Stimulated activated naive CD8-positive, alpha-beta T cell treated with anti-CD3 and anti-CD28 coated beads, Interleukin-15, Interleukin-2, amounts not matched to agents 100 U/mL and 50 U/mL, for 24 hours (primary cell): ENCODE results near the gene CD93.

Experiments
- ATAC-seq: fragments of 150-1000 bp; cut with Tn5 transposase; one replicate; pipeline ENCODE4 v1.10.0; 2021
- DNase-seq: peaks from one replicate; pipeline ENCODE4 v3.0.0; 2021

CD93 gene

DNA sequence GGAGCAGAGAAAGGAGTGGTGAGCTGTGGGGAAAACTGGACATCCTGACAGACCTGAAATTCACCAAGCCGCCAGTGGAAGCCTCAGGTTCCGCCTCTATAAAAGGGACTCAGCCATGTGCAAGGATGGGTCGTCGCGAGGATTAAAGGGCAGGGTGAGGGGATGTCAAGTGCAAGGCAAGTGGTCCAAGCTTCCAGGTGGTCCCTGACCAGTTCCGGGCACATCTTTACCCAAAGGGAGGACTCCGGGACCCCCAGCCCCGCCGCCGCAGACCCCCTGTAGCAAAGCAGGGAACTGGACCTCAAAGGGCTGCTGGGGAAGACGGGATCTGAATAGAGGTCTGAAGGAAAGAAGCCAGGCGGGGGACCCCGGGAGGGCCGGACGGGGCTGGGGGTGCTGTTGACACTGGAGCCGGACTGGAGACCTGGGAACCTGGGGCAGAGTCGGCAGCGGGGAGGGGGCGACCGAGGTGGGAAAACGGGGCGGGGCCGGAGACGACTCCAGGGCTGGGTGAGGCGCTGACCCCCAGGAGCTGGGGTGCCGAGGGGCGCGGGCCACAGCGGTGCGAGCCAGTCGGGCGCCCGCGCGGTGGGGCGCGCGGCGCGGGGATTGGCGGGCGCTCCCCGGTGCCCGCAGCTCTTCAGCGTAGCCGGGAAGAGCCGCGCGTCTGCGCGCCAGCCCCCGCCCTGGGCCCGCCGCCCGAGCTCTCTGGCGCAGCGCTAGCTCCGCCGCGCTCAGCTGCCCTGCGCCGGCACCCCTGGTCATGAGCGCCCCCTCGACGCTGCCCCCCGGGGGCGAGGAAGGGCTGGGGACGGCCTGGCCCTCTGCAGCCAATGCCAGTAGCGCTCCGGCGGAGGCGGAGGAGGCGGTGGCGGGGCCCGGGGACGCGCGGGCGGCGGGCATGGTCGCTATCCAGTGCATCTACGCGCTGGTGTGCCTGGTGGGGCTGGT lies 51.1 kb downstream of the CD93 start, which contains the start of gene SSTR4:
Gene SSTR4, plus strand, starts transcription at position 592 of the 951 bp plus-strand sequence. Its CDS starts 172 bp downstream, at position 764.
- DNase-seq (no peak), ATAC-seq (no peak)

GRCh38 chr20:23033918-23034317 lies 52.2 kb downstream of the CD93 start:
- DNase-seq (no peak), ATAC-seq (no peak)

- no peak for ATAC-seq
- no peak for DNase-seq
Measured at GRCh38 chr20:23032750-23033078, 53.4 kb downstream of the CD93 start.

GRCh38 chr20:23032056-23032749 lies 53.9 kb downstream of the CD93 start:
- no peak for DNase-seq

GRCh38 chr20:23031346-23031745 lies 54.8 kb downstream of the CD93 start:
- ATAC-seq, result no peak

More at GRCh38 chr20:23032056-23032749, 53.9 kb downstream of the CD93 start:
- no peak for ATAC-seq

More at GRCh38 chr20:23031346-23031745, 54.8 kb downstream of the CD93 start:
- no peak for DNase-seq
